ENCODE results near the gene LPCAT1.
"Not testable (repeated sequence)": the region's sequence is repeated elsewhere in the genome, so short reads cannot be mapped to it uniquely, and the experiment has no call there.

Gene LPCAT1

GRCh38 chr5:1442222-1443145 is 81.3 kb downstream of the LPCAT1 start:
- DNase-seq, result no peak

GRCh38 chr5:1441166-1441865 is 82.4 kb downstream of the LPCAT1 start:
- DNase-seq, result no peak

- DNase-seq, result no peak
Measured at GRCh38 chr5:1440098-1440493, 83.7 kb downstream of the LPCAT1 start.

GRCh38 chr5:1439388-1440097 is 84.2 kb downstream of the LPCAT1 start:
- DNase-seq, result no peak

GRCh38 chr5:1438871-1439270 is 84.9 kb downstream of the LPCAT1 start:
- no peak for DNase-seq

- no peak for DNase-seq
Measured at GRCh38 chr5:1437876-1438559, 85.7 kb downstream of the LPCAT1 start.

- no peak for DNase-seq
Measured at GRCh38 chr5:1437226-1437829, 86.4 kb downstream of the LPCAT1 start.

GRCh38 chr5:1436681-1437080 is 87.1 kb downstream of the LPCAT1 start:
- no peak for DNase-seq

- no peak for DNase-seq
Measured at GRCh38 chr5:1436036-1436435, 87.7 kb downstream of the LPCAT1 start.

GRCh38 chr5:1435369-1435768 is 88.4 kb downstream of the LPCAT1 start:
- DNase-seq, result no peak

- no peak for DNase-seq
Measured at GRCh38 chr5:1432296-1432695, 91.5 kb downstream of the LPCAT1 start.

- no peak for DNase-seq
Measured at GRCh38 chr5:1431896-1432295, 91.9 kb downstream of the LPCAT1 start.

- no peak for DNase-seq
Measured at GRCh38 chr5:1431021-1431811, 92.5 kb downstream of the LPCAT1 start.

- DNase-seq, result no peak
Measured at GRCh38 chr5:1430121-1430795, 93.5 kb downstream of the LPCAT1 start.

- no peak for DNase-seq
Measured at GRCh38 chr5:1429496-1429895, 94.3 kb downstream of the LPCAT1 start.

- DNase-seq, result no peak
Measured at GRCh38 chr5:1429066-1429465, 94.7 kb downstream of the LPCAT1 start.

GRCh38 chr5:1428107-1428506 is 95.7 kb downstream of the LPCAT1 start:
- no peak for DNase-seq

GRCh38 chr5:1424716-1425115 is 99.0 kb downstream of the LPCAT1 start:
- no peak for DNase-seq

GRCh38 chr5:1423901-1424603 is 99.7 kb downstream of the LPCAT1 start:
- no peak for DNase-seq

- not testable (repeated sequence) for DNase-seq
Measured at GRCh38 chr5:1422522-1422921, 101.2 kb downstream of the LPCAT1 start.
